ENCODE measurements around the gene KRTAP12-1. TPM values are rescaled to one million over a fixed set of nuclear protein-coding genes. Genes with fewer than 3 reads are reported as not detected.

KRTAP12-1 gene
- polyA plus RNA-seq, 1 experiment: not detected

DNA sequence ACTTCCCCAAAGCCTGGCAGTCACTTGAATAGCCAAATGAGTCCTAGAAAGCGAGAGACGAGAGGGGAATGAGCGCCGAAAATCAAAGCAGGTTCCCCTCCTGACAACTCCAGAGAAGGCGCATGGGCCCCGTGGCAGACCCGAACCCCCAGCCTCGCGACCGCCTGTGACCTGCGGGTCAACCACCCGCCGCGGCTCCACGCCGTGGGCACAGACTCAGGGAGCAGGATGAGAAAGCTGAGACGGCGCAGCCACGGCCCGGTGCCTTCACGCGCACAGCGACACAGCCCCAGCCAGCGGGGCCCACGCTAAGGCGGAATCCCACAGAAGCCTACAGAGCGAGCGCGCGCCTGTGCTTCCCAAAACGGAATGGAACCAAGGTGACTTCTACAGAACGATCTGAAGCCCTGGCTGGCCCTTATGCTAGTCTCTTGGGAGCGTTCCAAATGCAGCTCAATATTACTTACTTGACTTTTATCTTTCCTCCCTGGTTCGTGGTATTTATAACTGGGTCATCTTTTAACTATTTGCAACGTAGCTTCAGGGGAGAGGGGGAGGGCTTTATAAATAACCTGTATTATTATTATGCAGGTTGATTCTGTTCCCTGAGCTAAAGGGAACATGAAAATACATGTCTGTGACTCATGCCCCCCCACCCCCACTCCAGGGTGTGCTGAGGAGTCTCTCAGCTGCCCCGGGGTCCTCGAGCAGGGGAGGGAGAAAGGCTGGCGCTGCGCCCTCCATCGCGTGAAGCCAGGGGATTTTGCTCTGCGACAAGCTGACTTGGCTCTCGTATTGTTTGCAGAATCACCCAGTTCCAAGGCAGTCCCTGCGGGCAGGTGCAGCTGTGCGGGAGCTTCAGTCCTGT is 27.7 kb upstream of the KRTAP12-1 start:
- CTCF ChIA-PET: interaction anchor here (0.7 kb wide), 1 partner anchor 228 kb away, joined by 3 read pairs; no protein-coding TSS in a partner anchor
- TF ChIP-seq, protein P1, sequence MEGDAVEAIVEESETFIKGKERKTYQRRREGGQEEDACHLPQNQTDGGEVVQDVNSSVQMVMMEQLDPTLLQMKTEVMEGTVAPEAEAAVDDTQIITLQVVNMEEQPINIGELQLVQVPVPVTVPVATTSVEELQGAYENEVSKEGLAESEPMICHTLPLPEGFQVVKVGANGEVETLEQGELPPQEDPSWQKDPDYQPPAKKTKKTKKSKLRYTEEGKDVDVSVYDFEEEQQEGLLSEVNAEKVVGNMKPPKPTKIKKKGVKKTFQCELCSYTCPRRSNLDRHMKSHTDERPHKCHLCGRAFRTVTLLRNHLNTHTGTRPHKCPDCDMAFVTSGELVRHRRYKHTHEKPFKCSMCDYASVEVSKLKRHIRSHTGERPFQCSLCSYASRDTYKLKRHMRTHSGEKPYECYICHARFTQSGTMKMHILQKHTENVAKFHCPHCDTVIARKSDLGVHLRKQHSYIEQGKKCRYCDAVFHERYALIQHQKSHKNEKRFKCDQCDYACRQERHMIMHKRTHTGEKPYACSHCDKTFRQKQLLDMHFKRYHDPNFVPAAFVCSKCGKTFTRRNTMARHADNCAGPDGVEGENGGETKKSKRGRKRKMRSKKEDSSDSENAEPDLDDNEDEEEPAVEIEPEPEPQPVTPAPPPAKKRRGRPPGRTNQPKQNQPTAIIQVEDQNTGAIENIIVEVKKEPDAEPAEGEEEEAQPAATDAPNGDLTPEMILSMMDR (IDR thresholded peaks at IDR 0.05; ENCODE audit: low read depth, low read length): no peak
- POLR2A ChIA-PET: no interaction called here
- H3K4me3 ChIP-seq (ENCODE audit: low read depth, low read length): no peak overlapping the region
- H3K27ac ChIP-seq (ENCODE audit: low read depth, low read length): no peak overlapping the region
- DNase-seq (ENCODE audit: low read depth, low spot score): no peak
- H3K9me3 ChIP-seq (ENCODE audit: control insufficient read depth, insufficient read depth, low read length): no peaks in the 10 kb centered on the region; the same call in 1 of the 2 replicates
- peaks cover 81% of the 10 kb centered on the region for H3K27me3 ChIP-seq (ENCODE audit: control insufficient read depth, insufficient read depth, low read length)

DNA sequence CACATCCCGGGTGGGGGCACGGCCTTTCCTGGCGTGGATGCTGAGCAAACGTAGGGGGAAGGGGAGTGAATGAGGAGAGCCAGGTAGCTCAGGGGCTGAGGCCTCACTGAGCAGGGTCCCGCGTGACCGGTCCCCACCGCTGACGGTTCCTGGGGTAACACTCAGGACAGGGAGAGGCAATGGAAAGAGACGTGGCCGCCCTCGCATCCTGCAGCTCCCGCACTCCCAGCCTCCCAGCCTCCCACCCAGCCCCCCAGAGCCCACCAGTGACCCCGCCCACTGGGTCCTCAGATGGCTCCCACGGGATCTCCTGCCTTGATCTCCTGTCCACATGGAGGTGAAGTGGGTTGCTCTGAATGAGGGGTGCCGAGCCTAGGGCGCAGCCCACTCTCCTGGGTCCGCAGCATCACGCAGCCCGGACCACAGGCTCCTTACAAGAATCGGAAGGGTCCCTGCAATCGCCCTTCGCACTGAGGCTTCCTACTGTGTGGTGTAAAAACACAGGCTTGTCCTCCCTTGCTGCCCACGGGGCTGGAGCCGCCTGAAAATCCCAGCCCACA is 27.0 kb upstream of the KRTAP12-1 start:
- no peak for DNase-seq (ENCODE audit: low read depth, low spot score)
- CTCF ChIA-PET: no interaction called here
- Histone ChIP-seq H3K9me3 (ENCODE audit: control insufficient read depth, insufficient read depth, low read length) (no peaks in the 10 kb centered on the region; the same call in 1 of the 2 replicates), H3K27me3 (ENCODE audit: control insufficient read depth, insufficient read depth, low read length) (peaks cover 85% of the 10 kb centered on the region), H3K4me3 (ENCODE audit: low read depth, low read length) (no peak overlapping the region), H3K27ac (ENCODE audit: low read depth, low read length) (no peak overlapping the region)
- TF ChIP-seq, protein P1 (IDR thresholded peaks at IDR 0.05; ENCODE audit: low read depth, low read length): no peak
- POLR2A ChIA-PET: no interaction called here

- H3K27me3 ChIP-seq (ENCODE audit: control insufficient read depth, insufficient read depth, low read length): peaks cover 84% of the 10 kb centered on the region
- no peak overlapping the region for H3K4me3 ChIP-seq (ENCODE audit: low read depth, low read length)
- ChIA-PET CTCF (no interaction called here), POLR2A (no interaction called here)
- no peak overlapping the region for H3K27ac ChIP-seq (ENCODE audit: low read depth, low read length)
- DNase-seq (ENCODE audit: low read depth, low spot score): no peak
- TF ChIP-seq, protein P1 (IDR thresholded peaks at IDR 0.05; ENCODE audit: low read depth, low read length): no peak
- H3K9me3 ChIP-seq (ENCODE audit: control insufficient read depth, insufficient read depth, low read length): no peaks in the 10 kb centered on the region; the same call in 1 of the 2 replicates
Observed at GRCh38 chr21:44708213-44708865, 26.4 kb upstream of the KRTAP12-1 start.

GRCh38 chr21:44706706-44707581 is 25.0 kb upstream of the KRTAP12-1 start:
- Histone ChIP-seq H3K27ac (ENCODE audit: low read depth, low read length) (no peak overlapping the region), H3K4me3 (ENCODE audit: low read depth, low read length) (no peak overlapping the region), H3K27me3 (ENCODE audit: control insufficient read depth, insufficient read depth, low read length) (peaks cover 80% of the 10 kb centered on the region), H3K9me3 (ENCODE audit: control insufficient read depth, insufficient read depth, low read length) (no peaks in the 10 kb centered on the region; the same call in 1 of the 2 replicates)
- POLR2A ChIA-PET: no interaction called here
- CTCF ChIA-PET: no interaction called here
- TF ChIP-seq, protein P1 (IDR thresholded peaks at IDR 0.05; ENCODE audit: low read depth, low read length): no peak
- DNase-seq (ENCODE audit: low read depth, low spot score): no peak
